Sigmoid colon (tissue), 4 donors: ENCODE measurements around the gene SH3RF3.

Experiments
- CTCF ChIP-seq, 4 experiments: fragments of 450-650 bp in 3 of 4; fragments of 200-600 bp in 1 of 4; IDR thresholded peaks; one replicate each; pipeline ENCODE4 v1.5.1; 2016 to 2019; ENCODE audit warnings: antibody characterized with exemption in 4 of 4, mild to moderate bottlenecking in 3 of 4, moderate library complexity in 2 of 4
- EP300 ChIP-seq, 4 donors: sonication (generic); formaldehyde crosslinking; IDR thresholded peaks; one replicate each; pipeline ENCODE4 v1.6.1; 2017; ENCODE audit warnings: antibody characterized with exemption in 4 of 4
- POLR2A ChIP-seq, 2 donors: fragments of 450-650 bp; IDR thresholded peaks; one replicate each; pipeline ENCODE4 v1.6.1; 2016; ENCODE audit warnings: antibody characterized with exemption in 2 of 2, mild to moderate bottlenecking in 2 of 2, moderate library complexity in 2 of 2
- POLR2AphosphoS5 ChIP-seq, 4 donors: sonication (generic); formaldehyde crosslinking; IDR thresholded peaks; one replicate each; pipeline ENCODE4 v1.6.1; 2017; ENCODE audit warnings: antibody characterized with exemption in 4 of 4

GRCh38 chr2:109372614-109373013 lies 243.6 kb downstream of the SH3RF3 start:
- TF ChIP-seq CTCF (IDR thresholded peaks at IDR 0.05) (no peak), POLR2A (IDR thresholded peaks at IDR 0.05) (no peak), POLR2AphosphoS5 (IDR thresholded peaks at IDR 0.05) (no peak), EP300 (IDR thresholded peaks at IDR 0.05) (no peak)
